Measurements from ENCODE around the gene KCP.

KCP gene

DNA sequence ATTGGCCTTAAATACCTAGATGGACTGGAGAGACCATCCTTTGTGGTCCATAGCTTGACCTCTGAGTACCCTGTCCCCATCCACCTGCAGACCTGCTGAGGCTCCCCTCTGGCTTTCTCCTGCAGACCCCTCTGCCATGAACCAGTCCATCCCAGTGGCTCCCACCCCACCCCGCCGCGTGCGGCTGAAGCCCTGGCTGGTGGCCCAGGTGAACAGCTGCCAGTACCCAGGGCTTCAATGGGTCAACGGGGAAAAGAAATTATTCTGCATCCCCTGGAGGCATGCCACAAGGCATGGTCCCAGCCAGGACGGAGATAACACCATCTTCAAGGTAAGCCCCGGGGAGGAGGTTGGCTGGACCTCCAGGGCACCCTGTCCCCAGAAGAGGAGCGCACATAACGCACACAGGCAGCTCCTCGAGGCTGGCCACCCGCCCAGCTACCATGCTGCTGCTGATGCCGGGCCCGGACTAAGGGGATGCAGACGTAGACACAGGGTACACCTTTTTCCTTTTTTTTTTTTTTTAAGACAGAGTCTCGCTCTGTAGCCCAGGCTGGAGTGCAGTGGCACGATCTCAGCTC, 31.5 kb upstream of the KCP start:
- H3K4me3 ChIP-seq (ENCODE audit: low read depth, low read length) = peak overlapping the region; percentile 83
- no peak for DNase-seq (ENCODE audit: low read depth)
- TF ChIP-seq, protein P1, sequence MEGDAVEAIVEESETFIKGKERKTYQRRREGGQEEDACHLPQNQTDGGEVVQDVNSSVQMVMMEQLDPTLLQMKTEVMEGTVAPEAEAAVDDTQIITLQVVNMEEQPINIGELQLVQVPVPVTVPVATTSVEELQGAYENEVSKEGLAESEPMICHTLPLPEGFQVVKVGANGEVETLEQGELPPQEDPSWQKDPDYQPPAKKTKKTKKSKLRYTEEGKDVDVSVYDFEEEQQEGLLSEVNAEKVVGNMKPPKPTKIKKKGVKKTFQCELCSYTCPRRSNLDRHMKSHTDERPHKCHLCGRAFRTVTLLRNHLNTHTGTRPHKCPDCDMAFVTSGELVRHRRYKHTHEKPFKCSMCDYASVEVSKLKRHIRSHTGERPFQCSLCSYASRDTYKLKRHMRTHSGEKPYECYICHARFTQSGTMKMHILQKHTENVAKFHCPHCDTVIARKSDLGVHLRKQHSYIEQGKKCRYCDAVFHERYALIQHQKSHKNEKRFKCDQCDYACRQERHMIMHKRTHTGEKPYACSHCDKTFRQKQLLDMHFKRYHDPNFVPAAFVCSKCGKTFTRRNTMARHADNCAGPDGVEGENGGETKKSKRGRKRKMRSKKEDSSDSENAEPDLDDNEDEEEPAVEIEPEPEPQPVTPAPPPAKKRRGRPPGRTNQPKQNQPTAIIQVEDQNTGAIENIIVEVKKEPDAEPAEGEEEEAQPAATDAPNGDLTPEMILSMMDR (IDR thresholded peaks at IDR 0.05; ENCODE audit: insufficient read depth, low read depth, low read length, missing control alignments) = no peak

DNA sequence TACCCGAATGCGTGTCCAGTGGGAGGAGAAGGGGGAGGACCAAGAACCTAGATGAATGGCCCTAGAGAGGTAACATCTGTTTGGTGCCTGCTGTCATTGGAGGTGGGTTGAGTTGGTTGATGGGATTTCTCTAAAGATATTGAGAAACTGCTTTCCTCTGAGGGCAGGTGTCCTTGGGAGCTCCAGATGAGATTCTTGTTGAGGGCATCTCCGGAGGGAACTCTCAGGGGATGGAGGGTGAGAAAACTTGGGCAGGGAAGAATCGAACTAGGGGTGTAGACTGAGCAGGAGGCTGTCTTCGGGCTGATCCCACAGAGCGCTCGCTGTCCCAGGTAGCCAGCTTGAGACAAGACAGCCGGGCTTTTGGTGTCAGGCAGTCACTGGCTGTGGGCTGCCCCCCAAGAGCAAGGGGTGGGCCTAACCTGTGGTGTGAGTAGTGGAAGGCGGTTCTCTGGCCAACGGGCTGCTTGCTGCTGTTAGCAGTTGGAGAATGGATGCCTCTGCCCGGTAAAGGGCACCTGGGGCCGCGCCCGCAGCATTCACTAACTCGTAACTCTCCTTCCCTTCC, 30.9 kb upstream of the KCP start:
- peak overlapping the region; percentile 83 for H3K4me3 ChIP-seq (ENCODE audit: low read depth, low read length)
- DNase-seq (ENCODE audit: low read depth) = peak; percentile 32
- TF ChIP-seq, protein P1 (IDR thresholded peaks at IDR 0.05; ENCODE audit: insufficient read depth, low read depth, low read length, missing control alignments) = no peak

DNA sequence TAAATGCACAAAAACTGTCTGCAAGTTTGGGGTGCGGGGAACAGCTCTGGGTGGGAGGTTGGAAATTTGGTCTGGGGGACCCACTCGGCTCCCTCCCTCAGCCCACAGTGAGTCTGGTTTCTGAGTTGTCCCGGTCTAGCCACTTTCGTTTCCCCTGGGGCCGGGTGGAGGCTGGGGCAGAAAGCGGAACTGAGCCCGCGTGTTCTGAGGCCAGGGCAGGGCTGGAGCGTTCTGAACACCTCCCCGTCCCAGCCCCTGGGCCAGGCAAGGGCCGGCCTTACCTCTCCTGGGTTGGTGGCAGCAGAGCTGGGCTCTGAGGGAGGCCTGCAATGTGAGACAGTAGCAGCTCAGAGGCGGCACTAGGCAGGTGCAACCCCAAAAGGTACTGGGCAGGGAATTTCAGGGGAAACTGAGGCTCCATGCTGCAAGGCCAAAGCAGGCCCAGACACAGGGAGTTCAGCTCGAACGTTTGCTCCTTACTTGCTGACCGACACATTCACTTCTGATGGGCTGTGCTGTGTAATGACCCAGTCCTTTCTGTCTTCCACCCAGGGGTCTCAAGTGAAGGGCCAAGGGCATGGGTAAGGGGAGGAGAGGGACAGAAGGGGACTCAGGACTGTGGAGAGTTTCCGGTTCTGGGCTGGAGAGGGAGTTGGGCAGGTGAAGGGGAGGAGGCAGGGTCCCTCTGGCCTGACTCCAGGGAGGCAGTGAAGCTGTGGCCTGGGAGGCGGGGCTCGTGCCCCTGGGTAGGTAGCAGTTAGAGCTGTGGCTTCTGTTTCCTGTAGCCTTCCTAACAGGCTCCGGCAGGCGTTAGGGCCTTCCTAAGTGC, 30.2 kb upstream of the KCP start:
- peak overlapping the region; percentile 83 for H3K4me3 ChIP-seq (ENCODE audit: low read depth, low read length)
- DNase-seq (ENCODE audit: low read depth) = peak; percentile 94
- TF ChIP-seq, protein P1 (IDR thresholded peaks at IDR 0.05; ENCODE audit: insufficient read depth, low read depth, low read length, missing control alignments) = no peak

DNA sequence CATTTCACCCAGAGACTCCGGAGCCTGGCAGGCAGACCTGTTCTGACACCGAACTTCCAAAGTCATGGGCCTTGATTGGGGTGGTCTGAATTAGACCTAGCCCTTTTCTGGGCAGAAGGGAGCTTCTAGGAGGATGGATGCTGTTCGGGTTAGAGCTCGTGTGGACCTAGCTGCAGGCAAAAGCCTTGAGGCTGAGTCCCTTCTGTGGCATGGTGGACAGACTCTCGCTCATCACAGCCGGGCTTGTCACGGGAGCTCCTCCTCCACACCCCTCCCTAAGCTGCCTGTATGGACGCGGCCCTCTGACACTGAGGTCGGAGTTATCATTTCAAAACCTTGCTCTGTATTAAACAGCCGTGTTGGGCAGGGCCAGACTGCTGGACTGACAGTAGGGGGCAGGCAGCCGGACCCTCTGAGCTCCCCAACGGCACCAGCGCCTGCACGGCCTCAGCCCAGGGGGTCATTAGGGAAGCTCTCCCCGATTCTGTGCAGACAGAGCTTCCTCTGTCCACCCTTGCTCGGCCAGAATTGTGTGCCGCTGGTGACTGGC, 29.4 kb upstream of the KCP start:
- H3K4me3 ChIP-seq (ENCODE audit: low read depth, low read length) = peak overlapping the region; percentile 83
- peak; percentile 86 for DNase-seq (ENCODE audit: low read depth)
- TF ChIP-seq, protein P1 (IDR thresholded peaks at IDR 0.05; ENCODE audit: insufficient read depth, low read depth, low read length, missing control alignments) = peak; percentile 5

DNA sequence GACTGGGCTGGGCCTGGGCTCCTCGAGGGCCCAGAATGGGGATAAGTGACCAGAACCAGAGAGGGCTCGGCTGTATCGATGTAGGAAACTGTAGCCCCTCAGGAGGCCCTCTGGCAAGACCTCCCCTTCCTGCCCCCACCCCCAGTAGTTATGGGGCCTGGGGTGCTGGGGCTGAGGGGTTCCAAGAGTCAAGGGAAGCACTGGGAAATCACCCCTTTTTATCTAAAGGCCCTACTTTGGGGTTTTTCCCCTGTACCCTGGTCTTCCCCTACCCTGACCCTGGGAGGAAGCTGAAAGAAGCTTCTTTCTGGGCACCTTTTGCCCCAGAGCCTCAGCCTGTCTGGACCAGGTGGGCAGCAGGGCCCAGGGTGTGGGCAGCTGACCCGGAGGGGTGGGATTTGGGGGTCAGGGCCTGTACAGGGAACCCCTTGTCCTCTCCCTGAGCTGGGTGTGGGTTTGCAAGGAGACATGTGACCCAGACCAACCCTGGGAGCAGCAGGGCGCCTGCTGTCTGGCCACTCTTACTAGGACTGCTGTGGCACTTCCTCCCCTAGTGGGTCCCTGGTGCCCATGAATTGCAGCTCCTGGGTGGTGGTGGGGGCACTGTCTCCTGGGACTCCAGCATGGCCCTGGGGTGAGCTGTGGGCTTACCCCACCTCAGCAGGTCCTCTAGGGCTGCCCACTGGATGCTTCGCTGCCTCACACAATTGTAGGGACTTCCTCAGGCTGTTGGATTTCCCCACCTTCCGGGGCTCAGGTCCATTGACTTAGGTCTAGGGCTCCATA, 28.8 kb upstream of the KCP start:
- peak; percentile 85 for DNase-seq (ENCODE audit: low read depth)
- TF ChIP-seq, protein P1 (IDR thresholded peaks at IDR 0.05; ENCODE audit: insufficient read depth, low read depth, low read length, missing control alignments) = no peak
- H3K4me3 ChIP-seq (ENCODE audit: low read depth, low read length) = peak overlapping the region; percentile 83

DNA sequence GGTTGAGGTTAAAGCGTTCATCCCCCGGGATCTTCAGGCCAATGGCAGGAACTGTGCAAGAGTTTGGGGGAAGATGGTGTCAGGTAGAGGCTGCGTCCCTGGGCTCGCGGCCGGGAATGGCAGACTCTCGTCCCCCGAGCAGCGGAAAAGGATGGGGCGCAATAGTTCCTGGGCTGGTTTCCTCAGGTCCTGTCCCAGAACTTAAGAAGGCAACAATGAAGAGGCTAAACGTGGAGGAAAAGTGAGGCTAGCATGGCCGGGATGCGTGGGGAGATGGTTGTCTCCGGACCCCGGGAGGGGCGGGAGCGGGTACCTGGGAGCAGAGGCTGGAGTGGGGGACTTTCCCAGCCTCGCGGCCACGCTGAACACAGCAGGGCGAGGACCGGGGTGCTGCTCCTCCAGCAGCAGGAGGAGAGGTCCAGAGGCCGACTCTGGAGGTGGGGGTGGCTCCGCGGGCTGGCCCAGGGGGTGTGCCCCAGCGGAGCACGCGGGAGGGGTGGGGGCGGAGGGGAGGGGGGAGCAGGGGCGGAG, 28.1 kb upstream of the KCP start:
- DNase-seq (ENCODE audit: low read depth) = peak; percentile 31
- peak overlapping the region; percentile 83 for H3K4me3 ChIP-seq (ENCODE audit: low read depth, low read length)
- TF ChIP-seq, protein P1 (IDR thresholded peaks at IDR 0.05; ENCODE audit: insufficient read depth, low read depth, low read length, missing control alignments) = no peak
